Measurements from ENCODE around the gene TTC34.
"Not testable (repeated sequence)": the region's sequence is repeated elsewhere in the genome, so short reads cannot be mapped to it uniquely, and the experiment has no call there.

- TF ChIP-seq JUND (IDR thresholded peaks at IDR 0.05); CTCF (IDR thresholded peaks at IDR 0.05); SIN3A (IDR thresholded peaks at IDR 0.05; ENCODE audit: borderline replicate concordance, low read depth, low read length); REST (IDR thresholded peaks at IDR 0.05; ENCODE audit: low read depth, low read length); EZH2phosphoT487 (IDR thresholded peaks at IDR 0.05; ENCODE audit: borderline replicate concordance, low read depth): not testable (repeated sequence)
Measured at GRCh38 chr1:2750766-2751730, 50.4 kb downstream of the TTC34 start.
